GM12872 (cell line): ENCODE results near the gene OR9Q1.

Source experiments
- CTCF ChIP-seq: IDR thresholded peaks from 3 replicates; pipeline ENCODE4 v1.5.1; 2011; ENCODE audit warnings: low read depth, mild to moderate bottlenecking, low read length, moderate library complexity; ENCODE audit not compliant: insufficient read depth

Gene OR9Q1, protein sequence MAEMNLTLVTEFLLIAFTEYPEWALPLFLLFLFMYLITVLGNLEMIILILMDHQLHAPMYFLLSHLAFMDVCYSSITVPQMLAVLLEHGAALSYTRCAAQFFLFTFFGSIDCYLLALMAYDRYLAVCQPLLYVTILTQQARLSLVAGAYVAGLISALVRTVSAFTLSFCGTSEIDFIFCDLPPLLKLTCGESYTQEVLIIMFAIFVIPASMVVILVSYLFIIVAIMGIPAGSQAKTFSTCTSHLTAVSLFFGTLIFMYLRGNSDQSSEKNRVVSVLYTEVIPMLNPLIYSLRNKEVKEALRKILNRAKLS

DNA sequence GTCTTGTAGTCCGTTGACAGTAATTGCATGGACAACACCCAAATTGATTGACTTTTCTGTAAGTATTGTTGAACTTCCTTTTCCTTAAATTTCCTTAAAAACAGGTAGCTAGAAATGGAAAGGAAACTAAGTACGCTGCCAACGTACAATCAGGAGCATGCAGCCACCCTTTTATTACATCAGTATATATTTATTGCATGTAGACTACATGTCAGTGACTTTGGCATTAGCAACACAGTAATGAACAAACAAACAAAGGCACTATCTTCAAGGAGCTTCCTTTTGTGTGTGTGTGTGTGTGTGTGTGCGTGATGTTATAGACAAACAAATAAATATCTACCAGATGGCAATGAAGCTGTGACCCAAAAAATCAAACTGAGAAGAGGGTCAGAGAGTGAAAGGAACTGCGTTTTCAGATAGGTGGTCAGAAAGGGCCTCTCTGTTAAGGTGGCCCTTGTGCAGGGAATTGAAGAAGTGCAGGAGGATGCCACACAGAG lies at the start of gene OR9Q1:
OR9Q1 (plus strand) TSS at position 447 of the 497 bp plus-strand sequence. CDS start 155,564 bp downstream, outside the sequence.
- TF ChIP-seq CTCF = no peak

- TF ChIP-seq CTCF = no peak
These were observed 49.5 kb upstream of the OR9Q1 start for GRCh38 chr11:57974132-57974531.

DNA sequence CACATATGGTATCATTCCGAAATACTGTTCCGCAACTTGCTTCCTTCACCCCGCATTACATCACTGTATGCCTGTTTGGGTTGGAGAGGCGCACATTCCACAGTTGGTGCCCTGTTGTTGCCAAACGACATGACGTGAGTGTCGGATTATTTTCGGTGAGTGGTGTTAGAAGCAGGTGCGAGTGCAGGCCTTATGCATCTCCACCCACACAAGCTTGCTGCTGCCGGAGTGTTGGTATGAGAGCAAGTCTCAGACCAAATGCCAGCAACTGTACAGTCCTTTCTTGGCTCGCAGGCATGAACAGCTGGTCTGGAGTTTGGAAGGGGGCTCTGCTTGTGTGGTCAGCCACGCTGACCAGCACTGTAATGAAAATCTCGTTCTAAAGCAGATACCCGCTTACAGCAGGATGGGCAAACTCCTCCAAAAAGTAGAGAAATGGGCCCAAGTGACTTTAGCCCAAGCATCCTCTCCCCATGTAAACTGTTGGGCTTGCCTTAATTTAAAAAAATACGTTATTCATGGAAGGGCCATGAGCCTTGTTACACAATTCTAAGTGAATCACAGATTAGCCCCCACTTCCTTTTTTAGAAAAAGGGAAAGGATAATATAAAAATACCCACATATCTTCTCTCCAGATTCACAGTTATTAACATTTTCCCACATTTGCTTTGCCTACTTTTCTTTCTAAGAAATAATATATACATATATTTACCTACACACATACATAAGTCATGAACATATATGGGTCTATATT lies 48.7 kb upstream of the OR9Q1 start:
- no peak for TF ChIP-seq CTCF

DNA sequence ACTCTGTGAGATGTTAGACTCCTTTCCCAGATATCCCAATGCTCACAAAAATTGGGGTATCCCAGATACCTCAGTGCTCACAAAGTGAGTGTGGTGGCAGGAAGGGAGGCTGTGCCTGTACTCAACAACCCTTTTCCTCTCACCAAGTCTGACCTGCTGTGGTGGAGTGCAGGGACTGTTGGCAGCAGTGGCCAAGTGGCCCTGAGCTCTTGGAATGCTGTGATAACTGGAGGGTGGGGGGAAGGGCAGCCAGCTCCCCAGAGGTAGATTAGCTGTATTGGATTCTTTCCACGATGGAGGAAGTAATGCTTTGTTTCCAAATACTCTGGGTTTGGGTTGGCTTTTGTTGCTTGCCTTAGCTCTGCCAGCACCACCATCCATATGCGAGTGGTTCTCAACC lies 46.0 kb upstream of the OR9Q1 start:
- no peak for TF ChIP-seq CTCF

- TF ChIP-seq CTCF = no peak
These were observed 44.8 kb upstream of the OR9Q1 start for GRCh38 chr11:57978686-57979531.

DNA sequence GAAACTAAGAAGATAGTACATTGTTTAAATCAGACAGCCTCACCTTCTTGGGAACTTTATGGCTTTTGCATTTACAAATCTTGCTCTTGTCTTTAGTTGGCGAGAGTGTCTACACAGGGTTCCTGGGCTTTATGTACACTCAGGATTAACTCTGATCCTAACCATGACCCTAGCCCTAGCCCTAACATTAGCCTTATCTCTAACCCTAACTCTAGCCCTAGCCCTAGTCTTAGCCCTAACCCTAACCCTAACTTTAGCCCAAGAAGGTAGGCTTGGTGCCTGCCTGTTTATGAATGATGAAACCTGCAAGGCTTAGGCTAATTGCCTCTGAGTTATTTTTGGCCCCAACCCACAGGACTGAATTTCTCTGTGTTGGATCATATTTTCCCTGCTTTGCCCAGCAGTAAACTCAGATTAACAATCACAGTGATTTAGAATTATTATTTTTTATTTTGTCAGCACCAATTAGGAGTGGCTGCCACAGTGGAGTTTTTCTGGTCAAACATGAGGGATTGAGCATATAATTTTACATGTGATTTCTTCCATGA lies 44.1 kb upstream of the OR9Q1 start:
- TF ChIP-seq CTCF = no peak
